Measurements from ENCODE around the gene GRPEL2. TPM values are rescaled to one million over a fixed set of nuclear protein-coding genes. Genes with fewer than 3 reads are reported as not detected.

GRPEL2 gene
- total RNA-seq, 1 experiment from 2014 or later = 48.9 TPM

GRCh38 chr5:149364719-149365118 is 19.4 kb downstream of the GRPEL2 start:
- Histone ChIP-seq H3K4me3 (replicated peaks in 1 of 2; ENCODE audit: low read depth in 1 of 2, low read length in 2 of 2) (no peak overlapping the region), H2AFZ (ENCODE audit: low read depth, low read length, poor library complexity, severe bottlenecking) (no peak overlapping the region), H3K9me3 (ENCODE audit: control insufficient read depth in 1 of 2, insufficient read depth in 1 of 2, low read depth in 1 of 2, low read length in 2 of 2) (no peaks in the 10 kb centered on the region), H3K4me1 (ENCODE audit: control insufficient read depth in 1 of 2, insufficient read depth in 2 of 2, low read length in 2 of 2) (peaks cover 4 to 9% of the 10 kb centered on the region in 2 experiments; a peak in 3 of 4 replicates), H4K20me1 (ENCODE audit: insufficient read depth) (no peaks in the 10 kb centered on the region), H3K4me2 (ENCODE audit: low read length) (no peak overlapping the region), H3K27me3 (ENCODE audit: insufficient read depth, low read length) (no peaks in the 10 kb centered on the region), H3K9ac (ENCODE audit: low read length) (no peak overlapping the region), H3K9me2 (ENCODE audit: insufficient read depth) (no peaks in the 10 kb centered on the region), H3K79me2 (ENCODE audit: insufficient read depth, low read length) (no peaks in the 10 kb centered on the region), H3K27ac (ENCODE audit: low read depth, low read length) (no peak overlapping the region), H3K36me3 (ENCODE audit: control insufficient read depth in 1 of 2, insufficient read depth in 2 of 2, low read length in 2 of 2) (no peaks in the 10 kb centered on the region)
- intact Hi-C loops (cut with micrococcal nuclease) = loop anchor here (5.0 kb wide), 2 partner anchors 68 to 253 kb away; no protein-coding TSS in a partner anchor
- ATAC-seq = no peak
- ChIA-PET POLR2A (no interaction called here), RAD21 (ENCODE audit: low non-redundant PET in 1 of 2, low total read pairs in 2 of 2, uncharacterized antibody in 2 of 2, unreplicated experiment in 2 of 2) (no interaction called here), CTCF (no interaction called here)
- DNase-seq (ENCODE audit: low read depth, low spot score) = no peak
- TF ChIP-seq EGR1 (IDR thresholded peaks at IDR 0.05; ENCODE audit: low read depth) = no peak
- no peak for TF ChIP-seq ZBTB33 (IDR thresholded peaks at IDR 0.05; ENCODE audit: extremely low read depth, insufficient replicate concordance, low read length)
- TF ChIP-seq CEBPB (IDR thresholded peaks at IDR 0.05; ENCODE audit: low read depth) = no peak
- TF ChIP-seq MAX (IDR thresholded peaks at IDR 0.05) = no peak
- no peak for TF ChIP-seq ATF3 (IDR thresholded peaks at IDR 0.05)
- no peak for TF ChIP-seq EZH2phosphoT487 (IDR thresholded peaks at IDR 0.05; ENCODE audit: borderline replicate concordance)
- TF ChIP-seq RAD21 (IDR thresholded peaks at IDR 0.05; ENCODE audit: low read depth) = no peak
- TF ChIP-seq POLR2AphosphoS5 (IDR thresholded peaks at IDR 0.05; ENCODE audit: low read depth, low read length) = no peak
- TF ChIP-seq YY1 (IDR thresholded peaks at IDR 0.05; ENCODE audit: extremely low read depth, insufficient replicate concordance, low read depth, low read length) = no peak
- no TSS peak for BruUV-seq (replicated peaks)
